Motor neuron (in vitro differentiated cells): Measurements from ENCODE around the gene ACVR1. TPM values are rescaled to one million over a fixed set of nuclear protein-coding genes. Genes with fewer than 3 reads are reported as not detected.

Source experiments
- ATAC-seq, 8 experiments: fragments of 200-7000 bp; cut with Tn5 transposase; replicated peaks in 6 of 8; 2 replicates each; pipeline ENCODE4 v1.8.0; 2021; ENCODE audit warnings: mild to moderate bottlenecking in 8 of 8, moderate library complexity in 8 of 8
- H3K27ac ChIP-seq, 2 donors: fragments of 250-450 bp; sonication (Bioruptor Pico); 2 replicates each; pipeline ENCODE4 v1.9.0; 2021; ENCODE audit warnings: antibody characterized with exemption in 2 of 2, mild to moderate bottlenecking in 2 of 2, moderate library complexity in 1 of 2
- H3K4me1 ChIP-seq, 2 donors: fragments of 250-450 bp; sonication (Bioruptor Pico); replicated peaks in 1 of 2; 2 replicates each; pipeline ENCODE4 v1.6.1; 2021; ENCODE audit warnings: antibody characterized with exemption in 2 of 2, mild to moderate bottlenecking in 2 of 2, moderate library complexity in 1 of 2
- H3K4me3 ChIP-seq, 5 donors: fragments of 250-450 bp; sonication (Bioruptor Pico); 2 replicates each; pipeline ENCODE4 v1.9.0; 2021; ENCODE audit warnings: antibody characterized with exemption in 5 of 5, mild to moderate bottlenecking in 5 of 5, moderate library complexity in 4 of 5
- WGBS, 10 experiments: fragments of 450-650 bp; shearing (Covaris generic); methylation state at CpG; one replicate each; pipeline ENCODE4 v1.0.0; 2022; 5-methylcytosine and 5-hydroxymethylcytosine counted together
- in situ Hi-C, 9 experiments: fragments of 400-800 bp; cut with MboI; loops; one replicate each; pipeline ENCODE4 v1.15.0; 2021; ENCODE audit warnings: low sequenced_read_pairs in 9 of 9, low pct_unique_long_range_greater_than_20kb in 2 of 9; ENCODE audit not compliant: unreplicated experiment in 9 of 9
- total RNA-seq, 8 experiments: library from RNA; unstranded; fragments of 300-600 nt; gene quantifications; 2 replicates each; pipeline versions ENCODE4 v1.2.3 to v1.2.4, GENCODE V29; 2022

The ACVR1 gene
- total RNA-seq, 8 experiments from 2014 or later: 3.1 to 32.9 (median 12.7) TPM

DNA sequence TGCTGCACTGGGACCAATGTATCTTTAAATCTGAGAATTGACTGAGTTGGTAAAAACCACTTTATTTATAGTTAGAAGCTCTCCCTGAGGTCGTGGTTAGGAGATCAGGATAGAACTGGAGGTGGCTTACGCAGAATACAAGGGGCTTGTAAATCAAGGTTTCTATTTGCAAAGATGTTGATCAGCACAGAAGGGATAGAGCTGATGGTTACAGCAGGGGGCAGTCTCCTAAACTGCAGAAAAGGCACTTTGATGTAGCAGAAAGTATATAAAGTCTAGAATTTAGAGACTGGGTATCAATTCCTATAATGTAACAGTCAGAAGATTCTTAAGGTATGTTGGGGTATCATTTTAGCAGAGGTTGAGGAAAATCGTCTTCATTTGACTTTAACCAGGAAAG lies 25.2 kb upstream of the ACVR1 start:
- in situ Hi-C loops: no loop called here

DNA sequence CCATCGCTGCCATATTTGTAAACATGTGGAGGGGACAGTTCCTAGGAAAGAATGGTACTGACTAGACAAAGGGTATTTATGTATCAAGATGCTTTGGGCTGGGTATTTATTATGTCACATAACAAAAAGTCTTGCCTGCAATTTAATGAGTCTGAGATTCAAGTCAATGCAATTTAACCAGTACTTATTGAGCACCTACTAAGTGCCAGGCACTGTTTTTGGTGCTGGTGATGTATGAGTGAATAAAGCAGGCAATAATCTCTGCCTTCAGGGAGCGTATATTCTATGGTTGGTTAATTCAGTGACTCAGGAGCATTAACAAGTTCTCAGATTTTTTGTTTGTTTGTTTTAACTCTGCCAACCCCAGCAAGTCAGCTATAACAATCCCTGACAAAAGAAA lies 24.6 kb upstream of the ACVR1 start:
- H3K27ac ChIP-seq: no peak overlapping the region
- no peak overlapping the region for H3K4me3 ChIP-seq
- ATAC-seq: no peak
- WGBS, 10 experiments: 0 to 100% (median 50%) methylated on average over 1 to 2 of the region's 2 CpGs
- in situ Hi-C loops: no loop called here
- H3K4me1 ChIP-seq: no peaks in the 10 kb centered on the region

More for the DNA sequence above, 25.2 kb upstream of the ACVR1 start:
- no peak overlapping the region for H3K4me3 ChIP-seq
- H3K4me1 ChIP-seq: no peaks in the 10 kb centered on the region
- no peak overlapping the region for H3K27ac ChIP-seq
- ATAC-seq: no peak
- WGBS, 10 experiments: 34 to 66% (median 45%) methylated on average over 1 to 3 of the region's 3 CpGs; no CpG with 5 or more reads in 3 of the 10 experiments

- Histone ChIP-seq H3K4me1 (no peaks in the 10 kb centered on the region), H3K27ac (no peak overlapping the region), H3K4me3 (no peak overlapping the region)
- 82 to 100% (median 88%) methylated on average over 1 to 2 of the region's 2 CpGs; no CpG with 5 or more reads in 2 of the 10 experiments for WGBS, 10 experiments
- in situ Hi-C loops: no loop called here
- ATAC-seq: no peak
Observed at GRCh38 chr2:157900203-157900602, 24.1 kb upstream of the ACVR1 start.

DNA sequence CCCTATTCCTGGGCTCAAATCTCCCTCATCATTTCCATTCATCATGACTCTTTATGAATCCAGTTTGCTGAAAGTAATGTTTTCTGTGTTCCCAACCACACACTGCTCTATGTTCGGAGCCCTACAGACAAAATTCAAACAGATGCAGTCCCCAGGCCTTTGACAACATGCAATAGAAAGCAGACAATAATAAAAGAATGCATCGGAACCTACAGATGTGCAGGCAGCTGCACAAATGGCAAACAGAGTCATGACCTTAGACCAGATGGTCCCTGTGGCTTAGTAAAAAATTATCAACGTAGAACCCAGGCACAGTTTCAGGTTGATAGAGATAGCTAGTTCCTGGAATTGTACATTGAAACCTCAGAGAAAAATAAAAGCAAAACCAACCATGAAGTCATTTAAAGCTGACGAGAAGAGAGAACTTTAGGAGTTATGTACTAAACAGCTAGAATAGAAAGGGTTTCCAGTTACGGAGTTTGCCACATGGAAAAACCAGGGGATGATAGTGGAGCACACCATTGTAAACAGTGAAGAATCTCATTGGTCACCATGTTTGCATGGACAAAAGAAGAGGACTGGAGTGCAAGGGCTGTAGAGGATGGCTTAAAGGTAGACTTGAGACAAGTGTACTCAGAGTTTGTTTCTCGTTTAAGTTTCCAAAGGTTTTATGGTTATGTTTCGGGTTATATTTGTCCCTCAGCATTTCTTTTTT lies 23.2 kb upstream of the ACVR1 start:
- Histone ChIP-seq H3K4me1 (no peaks in the 10 kb centered on the region), H3K4me3 (no peak overlapping the region), H3K27ac (no peak overlapping the region)
- in situ Hi-C loops: no loop called here
- no peak for ATAC-seq
- WGBS, 10 experiments: 57 to 93% (median 86%) methylated on average over 2 to 7 of the region's 7 CpGs

GRCh38 chr2:157898591-157898996 lies 22.5 kb upstream of the ACVR1 start:
- in situ Hi-C loops: no loop called here
- 0 to 70% (median 57%) methylated on average over 1 to 2 of the region's 2 CpGs; no CpG with 5 or more reads in 3 of the 10 experiments for WGBS, 10 experiments
- no peak overlapping the region for H3K27ac ChIP-seq
- no peaks in the 10 kb centered on the region for H3K4me1 ChIP-seq
- ATAC-seq: peak in 6 of 8 experiments; percentile 35 to 80 (median 60)
- H3K4me3 ChIP-seq: no peak overlapping the region

DNA sequence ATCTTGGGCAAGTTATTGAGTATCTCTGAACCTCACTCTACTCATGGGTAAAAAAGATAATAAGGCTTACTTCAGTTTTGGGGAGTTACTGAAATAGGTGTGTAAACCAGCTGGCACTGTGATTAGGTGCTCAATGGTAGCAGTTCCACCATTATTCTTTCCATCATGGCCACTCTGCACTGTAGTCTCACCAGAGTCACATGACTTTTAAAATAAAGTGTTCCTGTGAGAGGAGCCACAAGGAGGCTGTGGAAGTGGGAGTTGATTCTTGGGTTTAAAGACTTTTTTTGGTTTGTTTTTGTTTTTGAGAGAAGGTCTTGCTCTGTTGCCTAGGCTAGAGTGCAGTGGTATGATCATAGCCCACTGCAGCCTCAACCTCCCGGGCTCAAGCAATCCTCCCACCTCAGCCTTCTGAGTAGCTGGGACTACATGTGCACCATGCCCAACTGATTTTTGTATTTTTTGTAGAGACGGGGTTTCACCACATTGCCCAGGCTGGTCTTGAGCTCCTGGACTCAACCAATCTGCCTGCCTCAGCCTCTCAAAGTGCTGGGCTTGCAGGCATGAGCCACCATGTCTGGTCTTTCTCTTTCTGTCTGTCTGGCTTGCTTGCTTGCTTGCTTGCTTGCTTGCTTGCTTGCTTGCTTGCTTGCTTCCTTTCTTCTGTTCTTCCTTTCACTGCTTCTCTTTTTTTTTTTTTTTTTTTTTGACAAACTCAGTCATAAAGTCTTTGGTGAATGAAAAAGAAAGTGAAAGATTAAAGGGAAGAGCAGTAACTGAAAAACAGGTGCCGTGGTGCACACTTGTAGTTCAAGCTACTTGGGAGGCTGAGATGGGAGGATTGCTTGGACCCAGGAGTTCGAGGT lies 21.2 kb upstream of the ACVR1 start:
- no peak for ATAC-seq
- Histone ChIP-seq H3K4me1 (no peaks in the 10 kb centered on the region), H3K27ac (no peak overlapping the region), H3K4me3 (no peak overlapping the region)
- 50 to 100% (median 84%) methylated on average over 1 to 4 of the region's 4 CpGs for WGBS, 10 experiments
- in situ Hi-C loops: no loop called here

GRCh38 chr2:157895531-157895930 lies 19.4 kb upstream of the ACVR1 start:
- no peak for ATAC-seq
- H3K4me1 ChIP-seq: peaks cover 9 to 10% of the 10 kb centered on the region in 2 donors
- H3K27ac ChIP-seq: no peak overlapping the region
- in situ Hi-C loops: no loop called here
- 63 to 100% (median 88%) methylated on average over 1 to 2 of the region's 2 CpGs; no CpG with 5 or more reads in 1 of the 10 experiments for whole genome bisulfite sequencing, 10 experiments
- H3K4me3 ChIP-seq: no peak overlapping the region

- WGBS, 10 experiments: 10 to 90% (median 73%) methylated on average over 5 to 12 of the region's 12 CpGs
- H3K27ac ChIP-seq: no peak overlapping the region
- H3K4me3 ChIP-seq: no peak overlapping the region
- ATAC-seq: peak in 1 of 8 experiments; percentile 24
- in situ Hi-C loops: no loop called here
- peaks cover 9 to 10% of the 10 kb centered on the region in 2 donors for H3K4me1 ChIP-seq
Observed at GRCh38 chr2:157894694-157895435, 18.7 kb upstream of the ACVR1 start.

DNA sequence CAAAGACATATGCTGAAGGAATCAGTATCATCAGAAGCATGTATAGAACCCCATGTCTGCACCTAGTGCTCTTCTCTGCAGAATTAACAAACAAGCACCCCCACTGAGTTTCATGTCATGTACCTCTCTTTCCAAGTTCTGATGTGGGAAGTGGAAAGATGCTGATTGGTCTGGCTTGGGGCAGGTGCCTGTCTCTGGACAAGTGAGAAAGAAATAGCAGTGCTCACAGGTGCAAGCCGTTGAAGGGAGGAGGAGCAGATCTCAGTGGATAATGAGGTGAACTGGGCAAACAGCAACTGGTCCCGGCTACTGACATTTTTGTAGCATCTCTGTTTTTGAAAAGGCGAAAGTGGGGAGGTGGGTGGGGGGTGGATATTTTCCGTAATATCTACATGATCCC lies 17.5 kb upstream of the ACVR1 start:
- no peak for ATAC-seq
- WGBS, 10 experiments: 0 to 100% (median 58%) methylated on average over 1 to 3 of the region's 4 CpGs; no CpG with 5 or more reads in 5 of the 10 experiments
- Histone ChIP-seq H3K4me3 (no peak overlapping the region), H3K27ac (no peak overlapping the region), H3K4me1 (peaks cover 9 to 10% of the 10 kb centered on the region in 2 donors)
- in situ Hi-C loops: no loop called here

GRCh38 chr2:157891643-157892041 lies 15.5 kb upstream of the ACVR1 start:
- WGBS, 10 experiments: 50 to 100% (median 66%) methylated on average over 1 of the region's 1 CpG; no CpG with 5 or more reads in 6 of the 10 experiments
- peaks cover 9 to 10% of the 10 kb centered on the region in 2 donors for H3K4me1 ChIP-seq
- ATAC-seq: peak in 2 of 8 experiments; percentile 12
- in situ Hi-C loops: no loop called here
- H3K4me3 ChIP-seq: no peak overlapping the region
- H3K27ac ChIP-seq: no peak overlapping the region

DNA sequence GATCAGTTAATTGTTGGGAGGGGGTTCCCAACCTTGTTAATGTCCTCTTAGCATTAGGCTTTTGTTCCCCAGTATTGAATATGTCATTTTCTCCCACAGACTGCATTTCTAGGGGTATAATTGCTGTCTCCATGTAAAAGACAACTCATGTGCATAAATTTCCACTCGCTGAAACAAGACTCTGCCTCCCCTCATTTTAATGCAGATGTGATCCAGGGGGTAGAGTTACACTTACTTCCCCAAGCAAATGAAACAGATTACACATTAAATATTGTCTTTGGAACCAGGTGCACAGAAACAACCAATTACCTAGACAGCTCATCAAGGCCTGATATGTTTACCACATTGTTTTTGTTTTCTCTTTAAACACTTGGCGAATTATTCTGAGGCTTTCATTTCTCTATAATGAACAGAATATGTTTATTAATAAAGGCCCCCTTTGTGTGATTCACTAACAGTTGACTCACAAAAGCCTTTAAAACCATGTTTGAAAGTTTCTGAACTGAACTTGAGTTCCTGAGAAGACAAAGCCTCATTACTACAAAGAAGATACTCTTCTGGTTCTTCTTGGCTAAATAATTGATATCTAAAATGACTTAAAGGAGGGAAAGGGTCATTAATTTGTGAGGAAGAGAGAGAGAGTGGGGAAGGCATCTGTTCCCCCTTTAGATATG lies 15.0 kb upstream of the ACVR1 start:
- Histone ChIP-seq H3K4me3 (no peak overlapping the region), H3K27ac (no peak overlapping the region), H3K4me1 (peaks cover 9 to 10% of the 10 kb centered on the region in 2 donors)
- 20 to 71% (median 50%) methylated on average over 1 to 2 of the region's 2 CpGs; no CpG with 5 or more reads in 2 of the 10 experiments for WGBS, 10 experiments
- peak in 7 of 8 experiments; percentile 15 to 88 (median 64) for ATAC-seq
- in situ Hi-C loops: no loop called here

DNA sequence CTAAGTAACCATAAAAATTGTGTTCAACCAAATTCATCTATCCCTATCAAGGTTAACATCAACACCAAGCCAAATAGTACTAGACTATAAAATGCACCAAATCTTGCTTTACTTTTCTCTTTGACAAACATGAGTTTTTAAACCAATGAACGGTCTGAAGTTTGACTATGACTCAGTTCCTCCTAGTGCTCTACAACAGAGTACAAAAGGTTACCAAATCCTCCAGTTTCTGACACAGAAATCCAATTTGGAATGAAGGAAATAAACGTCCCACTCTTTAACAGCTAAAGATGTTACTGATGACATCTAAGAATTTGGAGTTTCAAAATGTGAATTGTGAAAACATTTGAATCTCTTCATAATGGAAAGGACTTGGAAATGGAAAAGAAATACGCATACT lies 11.8 kb upstream of the ACVR1 start:
- in situ Hi-C loops: no loop called here

More for the DNA sequence above, 11.8 kb upstream of the ACVR1 start:
- ATAC-seq: no peak
- no peak overlapping the region for H3K27ac ChIP-seq
- H3K4me3 ChIP-seq: no peak overlapping the region
- H3K4me1 ChIP-seq: peaks cover 9 to 10% of the 10 kb centered on the region in 2 donors
- WGBS, 10 experiments: 27 to 72% (median 63%) methylated on average over 2 to 3 of the region's 3 CpGs; no CpG with 5 or more reads in 1 of the 10 experiments
